ENCODE data around the gene SLC25A48. TPM values are rescaled to one million over a fixed set of nuclear protein-coding genes. Genes with fewer than 3 reads are reported as not detected.

SLC25A48 gene
- total and polyA plus RNA-seq, 9 donors: 1.4 TPM; not detected in 8

- H3K36me3 ChIP-seq: no peaks in the 10 kb centered on the region
- no peak for DNase-seq
- WGBS, 3 donors: 81 to 85% (median 84%) methylated on average over 7 of the region's 7 CpGs
- H3K27me3 ChIP-seq: no peaks in the 10 kb centered on the region
- no peaks in the 10 kb centered on the region for H3K4me1 ChIP-seq (ENCODE audit: insufficient read depth)
- TF ChIP-seq CTCF (IDR thresholded peaks at IDR 0.05): no peak
- TF ChIP-seq EP300 (IDR thresholded peaks at IDR 0.05): no peak
- TF ChIP-seq POLR2A (IDR thresholded peaks at IDR 0.05): no peak
- no peak overlapping the region for H3K4me3 ChIP-seq
- intact Hi-C loops (cut with DNase I): no loop called here
- no peak overlapping the region for H3K27ac ChIP-seq
- no peaks in the 10 kb centered on the region for H3K9me3 ChIP-seq
Measured at GRCh38 chr5:135821802-135822201, 12.7 kb upstream of the SLC25A48 start.

GRCh38 chr5:135822286-135822685 lies 12.2 kb upstream of the SLC25A48 start:
- TF ChIP-seq POLR2A (IDR thresholded peaks at IDR 0.05) (no peak), EP300 (IDR thresholded peaks at IDR 0.05) (no peak)
- H3K27me3 ChIP-seq: no peaks in the 10 kb centered on the region
- WGBS, 3 donors: 79 to 84% (median 80%) methylated on average over 2 of the region's 2 CpGs
- no peak overlapping the region for H3K27ac ChIP-seq
- intact Hi-C loops (cut with DNase I): no loop called here
- no peak for DNase-seq
- H3K9me3 ChIP-seq: no peaks in the 10 kb centered on the region
- no peaks in the 10 kb centered on the region for H3K36me3 ChIP-seq
- H3K4me3 ChIP-seq: no peak overlapping the region
- H3K4me1 ChIP-seq (ENCODE audit: insufficient read depth): no peaks in the 10 kb centered on the region

DNA sequence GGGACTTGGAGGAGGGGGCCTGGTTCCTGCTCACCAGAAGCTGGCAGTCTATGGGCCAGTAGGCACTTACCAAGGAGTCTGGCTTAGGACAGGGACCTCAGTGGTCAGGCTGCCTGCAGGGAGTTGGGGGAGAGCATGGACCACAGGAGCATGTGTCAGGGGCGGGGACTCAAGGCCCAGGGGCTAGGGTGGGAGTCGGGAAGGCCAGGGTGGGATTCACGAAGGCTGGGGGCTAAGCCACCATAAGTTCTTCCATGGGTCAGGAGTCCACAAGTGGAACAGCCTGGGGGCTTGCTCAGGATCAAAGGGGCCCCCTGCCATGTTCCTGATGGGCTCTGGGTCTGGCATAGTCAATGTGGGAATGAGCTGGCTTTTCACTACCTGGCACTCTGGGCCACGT lies 11.5 kb upstream of the SLC25A48 start:
- Histone ChIP-seq H3K27ac (no peak overlapping the region), H3K27me3 (no peaks in the 10 kb centered on the region), H3K4me1 (ENCODE audit: insufficient read depth) (no peaks in the 10 kb centered on the region), H3K4me3 (no peak overlapping the region), H3K9me3 (no peaks in the 10 kb centered on the region), H3K36me3 (no peaks in the 10 kb centered on the region)
- DNase-seq: no peak
- intact Hi-C loops (cut with DNase I): no loop called here
- 72 to 95% (median 83%) methylated on average over 4 of the region's 4 CpGs for WGBS, 3 donors
- no peak for TF ChIP-seq POLR2A (IDR thresholded peaks at IDR 0.05)
- no peak for TF ChIP-seq CTCF (IDR thresholded peaks at IDR 0.05)
- no peak for TF ChIP-seq EP300 (IDR thresholded peaks at IDR 0.05)

DNA sequence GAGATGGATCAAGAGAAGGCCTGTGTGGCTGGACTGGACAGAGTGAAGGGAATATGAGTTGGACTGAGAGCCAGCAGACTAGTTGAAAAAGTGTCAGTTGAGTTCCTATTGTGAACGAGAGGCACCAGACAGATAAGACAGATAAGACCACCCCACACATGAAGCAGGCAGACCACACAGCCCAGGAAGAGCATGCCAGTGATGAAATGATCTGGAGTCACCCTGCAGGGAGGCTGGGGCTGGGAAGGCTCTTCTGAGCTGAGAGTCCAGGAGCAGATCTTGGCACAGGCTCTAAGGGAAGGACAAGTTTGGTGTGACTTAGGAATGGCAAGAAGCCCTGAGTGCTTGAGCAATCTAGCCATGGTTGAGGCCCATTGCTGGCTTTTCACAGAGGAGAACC lies 10.6 kb upstream of the SLC25A48 start:
- Histone ChIP-seq H3K27me3 (no peaks in the 10 kb centered on the region), H3K27ac (no peak overlapping the region), H3K9me3 (no peaks in the 10 kb centered on the region), H3K4me1 (ENCODE audit: insufficient read depth) (no peaks in the 10 kb centered on the region), H3K36me3 (no peaks in the 10 kb centered on the region), H3K4me3 (no peak overlapping the region)
- WGBS, 3 donors: 27 to 41% (median 35%) methylated on average over 1 of the region's 1 CpG
- TF ChIP-seq CTCF (IDR thresholded peaks at IDR 0.05): no peak
- TF ChIP-seq EP300 (IDR thresholded peaks at IDR 0.05): no peak
- no peak for TF ChIP-seq POLR2A (IDR thresholded peaks at IDR 0.05)
- intact Hi-C loops (cut with DNase I): no loop called here
- DNase-seq: no peak

DNA sequence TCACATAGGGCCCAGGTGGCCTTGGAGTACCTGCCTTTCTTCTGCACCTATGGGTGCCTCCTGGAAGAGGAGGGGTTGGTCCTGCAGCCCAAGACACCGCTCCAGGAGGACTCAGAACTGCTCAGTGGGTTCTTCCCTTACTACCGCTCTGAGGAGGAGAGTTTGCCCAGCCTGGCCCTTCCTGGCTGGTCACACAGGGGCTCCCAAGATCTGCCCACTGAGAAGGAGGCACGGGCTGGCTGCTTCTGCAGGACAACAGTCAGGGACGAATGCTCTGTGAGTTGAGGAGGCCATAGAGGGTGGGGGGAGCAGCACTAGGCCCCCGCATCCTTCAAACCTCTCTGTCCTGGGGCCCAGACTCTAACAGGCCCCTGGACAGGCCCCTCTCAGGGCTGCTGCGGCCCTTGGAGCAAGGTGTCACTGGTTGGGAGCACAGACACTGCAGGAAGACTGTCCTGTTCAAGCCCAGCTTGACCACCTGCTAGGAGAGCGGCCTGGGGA lies 9.9 kb upstream of the SLC25A48 start:
- TF ChIP-seq CTCF (IDR thresholded peaks at IDR 0.05): no peak
- no peak for TF ChIP-seq POLR2A (IDR thresholded peaks at IDR 0.05)
- TF ChIP-seq EP300 (IDR thresholded peaks at IDR 0.05): no peak
- Histone ChIP-seq H3K9me3 (no peaks in the 10 kb centered on the region), H3K36me3 (no peaks in the 10 kb centered on the region), H3K4me3 (no peak overlapping the region), H3K4me1 (ENCODE audit: insufficient read depth) (no peaks in the 10 kb centered on the region), H3K27me3 (no peaks in the 10 kb centered on the region), H3K27ac (no peak overlapping the region)
- no peak for DNase-seq
- intact Hi-C loops (cut with DNase I): no loop called here
- WGBS, 3 donors: 76 to 88% (median 86%) methylated on average over 7 of the region's 7 CpGs

Measured in ovary (tissue), 9 donors.